IPS-15b (cell line): Measurements from ENCODE around the gene PPM1H.
"Not testable (repeated sequence)": the region's sequence is repeated elsewhere in the genome, so short reads cannot be mapped to it uniquely, and the experiment has no call there.

Experiments
- H3K27me3 ChIP-seq: one replicate; pipeline ENCODE4 v1.6.1; 2013; ENCODE audit warnings: low read length; ENCODE audit not compliant: control insufficient read depth, insufficient read depth
- H3K36me3 ChIP-seq: one replicate; pipeline ENCODE4 v1.6.1; 2013; ENCODE audit warnings: low read length; ENCODE audit not compliant: control insufficient read depth, insufficient read depth
- H3K4me1 ChIP-seq: one replicate; pipeline ENCODE4 v1.6.1; 2013; ENCODE audit warnings: mild to moderate bottlenecking, low read length; ENCODE audit not compliant: control insufficient read depth, insufficient read depth
- H3K4me3 ChIP-seq: one replicate; pipeline ENCODE4 v1.5.1; 2013; ENCODE audit warnings: low read depth, low read length
- H3K9ac ChIP-seq: one replicate; pipeline ENCODE4 v1.6.1; 2013; ENCODE audit warnings: low read depth, mild to moderate bottlenecking, low read length
- H3K9me3 ChIP-seq: one replicate; pipeline ENCODE4 v1.6.1; 2013; ENCODE audit warnings: mild to moderate bottlenecking, low read length; ENCODE audit not compliant: control insufficient read depth, insufficient read depth

PPM1H gene

DNA sequence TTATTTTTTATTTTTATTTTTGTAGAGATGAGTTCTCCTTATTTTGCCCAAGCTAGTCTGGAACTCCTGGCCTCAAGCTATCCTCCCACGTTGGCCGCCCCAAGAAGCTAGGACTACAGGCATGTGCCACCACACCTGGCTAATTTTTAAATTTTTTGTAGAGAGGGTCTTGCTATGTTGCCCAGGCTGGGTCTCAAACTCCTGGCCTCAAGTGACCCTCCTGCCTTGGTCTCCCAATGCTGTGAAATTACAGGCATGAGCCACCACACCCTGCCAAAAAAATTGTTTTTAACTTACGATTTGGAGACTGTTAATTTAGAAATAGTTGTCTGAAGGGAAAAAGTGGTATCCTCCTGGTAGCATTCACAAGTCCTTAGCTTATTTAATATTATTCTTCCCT lies 120.7 kb downstream of the PPM1H start:
- H3K9me3 ChIP-seq = no peaks in the 10 kb centered on the region
- H3K27me3 ChIP-seq = no peaks in the 10 kb centered on the region
- H3K4me3 ChIP-seq = no peak overlapping the region
- no peaks in the 10 kb centered on the region for H3K36me3 ChIP-seq
- H3K9ac ChIP-seq = no peak overlapping the region
- H3K4me1 ChIP-seq = peaks cover 7% of the 10 kb centered on the region

DNA sequence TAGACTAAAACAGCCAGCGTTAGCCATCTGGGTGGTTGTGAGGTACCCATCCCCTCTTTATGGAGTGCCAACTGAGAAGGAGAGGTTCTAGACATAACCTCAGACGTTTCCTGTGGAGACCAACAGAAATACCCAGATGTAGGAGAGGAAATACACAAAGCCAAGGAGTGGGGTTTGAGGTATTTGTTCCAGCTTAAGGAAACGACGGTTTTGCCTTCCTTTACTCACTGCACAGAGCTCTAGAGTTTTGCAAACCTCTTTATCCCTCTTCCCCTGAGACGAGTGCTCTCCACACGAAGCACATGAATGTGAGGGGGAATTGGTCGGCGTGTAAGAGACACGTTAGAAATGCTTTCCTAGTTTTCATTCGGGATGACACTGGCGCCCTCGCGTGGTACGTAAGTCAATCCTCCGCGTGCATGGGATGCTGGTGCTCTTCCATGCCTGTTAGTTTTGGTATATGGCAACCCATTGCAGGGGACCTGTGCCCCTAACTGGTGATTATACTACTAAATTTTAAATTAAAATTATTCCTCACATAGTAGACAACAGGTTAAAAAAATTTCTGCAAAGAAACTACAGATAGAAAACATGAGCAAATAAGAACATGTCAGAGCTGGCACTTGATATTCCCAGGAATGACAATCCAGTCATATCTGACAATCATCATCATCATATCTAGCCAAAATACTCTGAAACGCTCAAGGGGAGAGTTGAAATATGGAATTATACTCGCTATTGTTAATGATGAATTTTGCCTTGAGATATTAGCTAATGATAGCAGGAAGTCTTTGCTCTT lies 121.7 kb downstream of the PPM1H start:
- Histone ChIP-seq H3K4me1 (peaks cover 7% of the 10 kb centered on the region), H3K36me3 (no peaks in the 10 kb centered on the region), H3K4me3 (no peak overlapping the region), H3K27me3 (no peaks in the 10 kb centered on the region), H3K9ac (no peak overlapping the region), H3K9me3 (no peaks in the 10 kb centered on the region)

DNA sequence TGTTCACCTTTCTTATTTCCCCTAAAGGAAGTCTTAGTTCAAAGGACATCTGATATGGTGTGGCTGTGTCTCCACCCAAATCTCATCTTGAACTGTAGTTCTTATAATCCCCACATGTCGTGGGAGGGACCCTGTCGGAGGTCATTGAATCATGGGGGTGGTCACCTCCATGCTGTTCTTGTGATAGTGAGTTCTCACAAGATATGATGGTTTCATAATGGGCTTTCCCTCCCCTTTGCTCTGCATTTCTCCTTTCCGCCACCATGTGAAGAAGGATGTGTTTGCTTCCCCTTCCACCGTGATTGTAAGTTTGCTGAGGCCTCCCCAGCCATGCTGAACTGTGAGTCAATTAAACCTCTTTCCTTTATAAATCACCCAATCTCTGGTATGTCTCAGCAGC lies 123.5 kb downstream of the PPM1H start:
- not testable (repeated sequence) for H3K9me3 ChIP-seq, H3K9ac ChIP-seq, H3K4me3 ChIP-seq, H3K4me1 ChIP-seq, H3K36me3 ChIP-seq, H3K27me3 ChIP-seq

DNA sequence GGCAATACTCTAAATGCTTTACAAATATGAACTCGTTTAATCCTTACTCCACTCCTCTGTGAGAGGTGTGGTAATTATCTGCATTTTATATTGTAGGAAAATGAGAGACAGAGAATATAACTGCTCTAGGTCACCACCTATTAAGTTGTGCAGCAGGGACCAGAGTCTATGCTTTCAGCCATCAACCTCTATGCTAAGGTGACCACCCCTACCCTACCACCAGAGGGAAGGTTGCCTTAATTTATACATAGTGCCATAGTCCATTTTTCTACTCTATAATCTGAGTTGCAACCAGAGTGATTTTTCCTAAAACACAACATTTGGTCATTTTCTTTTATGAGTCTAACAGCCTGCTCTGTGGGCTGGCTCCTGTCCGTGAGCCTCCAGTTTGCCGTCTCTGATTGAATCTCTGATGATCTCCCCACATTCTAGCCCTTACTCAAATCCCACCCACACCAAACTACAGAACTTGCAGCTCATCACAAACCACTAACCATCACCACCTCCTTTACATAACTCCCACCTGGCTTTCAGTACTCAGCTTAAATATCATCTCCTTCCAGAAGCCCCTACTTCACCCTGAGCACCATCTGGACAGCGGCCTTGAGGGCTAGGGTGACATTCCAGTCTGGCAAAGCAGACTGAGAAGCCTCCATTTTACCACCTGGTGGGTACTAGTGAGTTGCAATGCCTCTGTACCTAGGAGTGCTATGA lies 126.6 kb downstream of the PPM1H start:
- H3K9ac ChIP-seq = no peak overlapping the region
- H3K9me3 ChIP-seq = no peaks in the 10 kb centered on the region
- H3K4me3 ChIP-seq = no peak overlapping the region
- H3K27me3 ChIP-seq = no peaks in the 10 kb centered on the region
- H3K4me1 ChIP-seq = no peaks in the 10 kb centered on the region
- no peaks in the 10 kb centered on the region for H3K36me3 ChIP-seq

DNA sequence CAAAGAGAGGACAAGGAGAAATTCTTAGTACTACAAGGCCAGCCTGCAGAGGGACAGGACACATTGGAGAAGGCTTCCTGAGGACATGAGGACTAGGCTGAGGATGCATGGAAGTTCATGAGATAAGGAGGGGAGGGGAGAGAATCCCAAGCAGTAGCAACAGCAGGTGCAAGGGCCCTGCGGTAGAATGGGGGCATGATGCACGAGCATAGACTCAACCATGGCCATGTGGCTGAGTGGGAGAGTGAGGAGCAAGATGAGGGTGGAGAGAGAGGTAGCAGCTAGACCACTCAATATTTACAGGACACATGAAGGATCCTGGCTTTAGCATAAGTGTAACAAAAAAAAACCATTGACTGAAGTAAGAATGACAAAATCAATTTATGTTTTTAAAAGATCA lies 128.1 kb downstream of the PPM1H start:
- H3K27me3 ChIP-seq = no peaks in the 10 kb centered on the region

DNA sequence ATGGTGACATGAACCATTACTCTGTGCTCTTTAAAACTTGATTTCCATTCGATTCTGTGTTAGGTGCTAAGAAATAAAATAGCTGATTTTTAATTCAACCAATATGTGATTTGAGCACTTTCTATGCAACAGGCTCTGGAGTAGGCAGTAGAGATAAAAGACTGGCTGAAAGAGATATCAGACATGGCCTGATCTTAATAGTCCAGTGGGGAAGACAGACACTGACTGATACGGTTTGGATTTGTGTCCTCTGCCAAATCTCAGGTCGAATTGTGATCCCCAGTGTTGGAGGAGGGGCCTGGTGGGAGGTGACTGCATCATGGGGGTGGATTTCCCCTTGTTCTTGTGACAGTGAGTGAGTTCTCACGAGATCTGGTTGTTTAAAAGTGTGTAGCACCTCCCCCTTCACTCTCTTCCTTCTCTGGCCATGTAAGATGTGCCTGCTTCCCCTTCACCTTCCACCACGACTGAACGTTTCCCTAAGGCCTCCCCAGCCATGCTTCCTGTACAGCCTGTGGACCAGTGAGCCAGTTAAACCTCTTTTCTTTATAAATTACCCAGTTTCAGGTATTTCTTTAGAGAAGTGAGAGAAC lies 128.6 kb downstream of the PPM1H start:
- H3K4me1 ChIP-seq = no peaks in the 10 kb centered on the region
- H3K36me3 ChIP-seq = no peaks in the 10 kb centered on the region
- H3K9me3 ChIP-seq = no peaks in the 10 kb centered on the region
- H3K27me3 ChIP-seq = no peaks in the 10 kb centered on the region
- H3K9ac ChIP-seq = no peak overlapping the region
- no peak overlapping the region for H3K4me3 ChIP-seq

More for the DNA sequence above, 128.1 kb downstream of the PPM1H start:
- Histone ChIP-seq H3K9ac (no peak overlapping the region), H3K4me3 (no peak overlapping the region), H3K4me1 (no peaks in the 10 kb centered on the region), H3K36me3 (no peaks in the 10 kb centered on the region), H3K9me3 (no peaks in the 10 kb centered on the region)

DNA sequence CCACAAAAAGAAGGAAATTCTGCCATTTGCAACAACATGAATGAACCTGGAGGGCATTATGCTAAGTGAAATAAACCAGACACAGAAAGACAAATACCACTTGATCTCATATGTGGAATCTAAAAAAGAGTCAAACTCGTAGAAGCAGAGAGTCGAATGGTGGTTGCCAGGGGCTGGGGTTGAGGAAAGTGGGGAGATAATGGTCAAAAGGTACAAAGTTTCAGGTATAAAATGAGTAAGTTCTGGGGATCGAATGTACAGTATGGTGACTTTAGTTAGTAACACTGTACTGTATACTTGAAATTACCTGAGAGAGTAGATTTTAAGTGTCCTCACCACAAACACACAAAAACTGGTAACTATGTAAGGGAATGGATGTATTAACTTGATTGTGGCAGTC lies 129.4 kb downstream of the PPM1H start:
- no peaks in the 10 kb centered on the region for H3K36me3 ChIP-seq
- no peak overlapping the region for H3K4me3 ChIP-seq
- no peak overlapping the region for H3K9ac ChIP-seq
- no peaks in the 10 kb centered on the region for H3K9me3 ChIP-seq
- H3K4me1 ChIP-seq = no peaks in the 10 kb centered on the region
- H3K27me3 ChIP-seq = no peaks in the 10 kb centered on the region

DNA sequence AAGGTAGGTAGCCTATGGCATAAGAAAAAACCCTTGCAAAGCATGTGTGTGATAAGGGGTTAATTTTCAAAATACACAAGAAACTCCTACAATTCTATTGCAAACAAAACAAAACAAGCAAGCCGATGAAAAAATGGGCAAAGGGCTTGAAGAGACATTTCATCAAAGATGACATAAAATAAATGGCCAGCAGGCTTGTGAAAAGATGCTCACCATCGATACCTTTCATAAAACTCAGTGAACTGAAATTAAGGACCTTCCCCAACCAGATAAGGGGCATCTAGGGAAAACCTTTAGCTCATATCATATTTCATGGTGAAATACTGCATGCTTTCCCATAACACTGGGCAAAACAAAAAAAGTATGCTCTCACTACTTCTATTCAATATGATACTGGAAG lies 131.2 kb downstream of the PPM1H start:
- H3K9me3 ChIP-seq = no peaks in the 10 kb centered on the region
- H3K9ac ChIP-seq = no peak overlapping the region
- H3K27me3 ChIP-seq = no peaks in the 10 kb centered on the region
- peaks cover 2% of the 10 kb centered on the region for H3K4me1 ChIP-seq
- H3K4me3 ChIP-seq = no peak overlapping the region
- H3K36me3 ChIP-seq = no peaks in the 10 kb centered on the region

DNA sequence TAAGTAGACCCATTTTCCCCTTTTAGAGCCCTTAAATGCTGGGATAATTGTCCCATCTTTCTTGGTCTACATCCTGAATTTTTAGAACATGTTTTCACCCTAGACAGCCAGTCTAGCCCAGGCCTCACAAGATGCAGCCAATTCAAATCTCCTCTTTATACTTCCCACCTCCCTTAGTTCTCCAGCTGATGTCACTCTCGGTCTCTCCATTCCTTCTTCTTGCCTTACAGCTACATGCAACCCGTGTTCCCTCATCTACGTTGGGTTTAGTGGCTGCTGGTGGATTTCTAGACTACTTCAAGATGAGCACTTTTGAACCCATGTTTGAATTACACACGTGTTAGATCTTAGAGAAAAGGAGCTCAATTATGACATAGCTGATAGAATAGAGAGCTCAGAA lies 132.0 kb downstream of the PPM1H start:
- Histone ChIP-seq H3K36me3 (no peaks in the 10 kb centered on the region), H3K9me3 (no peaks in the 10 kb centered on the region), H3K27me3 (no peaks in the 10 kb centered on the region), H3K4me3 (no peak overlapping the region), H3K4me1 (peaks cover 4% of the 10 kb centered on the region), H3K9ac (no peak overlapping the region)

DNA sequence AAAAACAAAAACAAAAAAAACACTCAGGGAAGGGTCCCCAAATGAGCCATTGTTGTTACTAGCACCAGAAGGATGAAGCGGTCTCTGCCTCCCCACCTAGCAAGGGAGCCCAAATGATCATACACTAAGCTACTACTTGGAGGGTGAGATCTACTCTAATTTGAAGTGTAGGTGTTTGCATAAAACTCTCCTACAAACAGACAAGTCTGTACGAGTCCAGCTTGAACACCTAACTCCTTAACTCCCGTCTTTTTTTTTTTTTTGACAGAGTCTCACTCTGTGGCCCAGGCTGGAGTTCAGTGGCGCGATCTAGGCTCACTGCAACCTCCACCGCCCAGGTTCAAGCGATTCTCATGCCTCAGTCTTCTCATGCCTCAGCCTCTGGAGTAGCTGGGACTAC lies 132.6 kb downstream of the PPM1H start:
- Histone ChIP-seq H3K27me3 (no peaks in the 10 kb centered on the region), H3K36me3 (no peaks in the 10 kb centered on the region), H3K4me3 (no peak overlapping the region), H3K9ac (no peak overlapping the region), H3K9me3 (no peaks in the 10 kb centered on the region), H3K4me1 (peaks cover 4% of the 10 kb centered on the region)

DNA sequence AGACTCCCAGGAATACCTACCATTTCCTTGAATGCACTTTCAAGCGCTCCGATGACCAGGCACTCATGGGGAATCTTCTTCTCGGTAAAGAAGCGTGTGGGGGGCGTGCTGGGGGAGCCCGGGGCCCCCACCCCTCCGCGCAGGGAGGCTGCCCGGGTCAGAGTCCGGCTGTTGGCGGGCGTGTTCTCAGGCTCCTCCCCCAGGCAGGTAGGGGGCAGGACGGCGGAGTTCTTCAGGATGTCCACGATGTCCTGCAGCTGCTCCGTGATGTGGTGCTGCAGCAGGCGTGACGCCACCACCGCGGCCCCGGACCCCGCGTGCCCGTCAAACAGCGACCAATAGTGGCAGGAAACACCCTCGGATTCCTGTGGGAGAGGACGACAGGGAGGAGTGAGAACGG lies 133.2 kb downstream of the PPM1H start:
- no peaks in the 10 kb centered on the region for H3K27me3 ChIP-seq
- no peaks in the 10 kb centered on the region for H3K9me3 ChIP-seq
- peaks cover 4% of the 10 kb centered on the region for H3K4me1 ChIP-seq
- H3K4me3 ChIP-seq = no peak overlapping the region
- H3K36me3 ChIP-seq = no peaks in the 10 kb centered on the region
- no peak overlapping the region for H3K9ac ChIP-seq
